ENCODE results near the gene COQ5.

- no peak for TF ChIP-seq EZH2 (optimal IDR thresholded peaks at IDR 0.05; ENCODE audit: low read depth, low read length)
- TF ChIP-seq CTCF (IDR thresholded peaks at IDR 0.05; ENCODE audit: low read length), result no peak
These were observed 28.4 kb downstream of the COQ5 start for GRCh38 chr12:120500581-120500980.

Data from MM.1S (cell line).